Stimulated activated CD4-positive, alpha-beta T cell treated with anti-CD3 and anti-CD28 coated beads, Interleukin-12 subunit alpha, Interleukin-12 subunit beta, amount 100 ng/mL, for 48 hours (primary cell): ENCODE data around the gene SNRNP25.
"Not testable (repeated sequence)": the region's sequence is repeated elsewhere in the genome, so short reads cannot be mapped to it uniquely, and the experiment has no call there.

Source experiments
- DNase-seq, 3 donors: peaks; one replicate each; pipeline ENCODE4 v3.0.0-alpha.2; 2020; ENCODE audit warnings: low read depth in 2 of 3, low spot score in 1 of 3

Gene SNRNP25

GRCh38 chr16:53346-54236, at the start of gene SNRNP25, which contains the start of gene POLR3K:
TSS of gene SNRNP25 (plus strand) at chr16:53828. CDS start at chr16:54017, 189 bp downstream.
TSS of gene POLR3K (minus strand) at chr16:53608. CDS start at chr16:53586, 22 bp downstream.
- DNase-seq = peak; percentile 87 to 99 (median 98)

GRCh38 chr16:9903-10665, 43.5 kb upstream of the SNRNP25 start:
- no peak for DNase-seq

GRCh38 chr16:10772-11171, 42.9 kb upstream of the SNRNP25 start:
- DNase-seq = peak; percentile 73 to 94 (median 83)

- not testable (repeated sequence) for DNase-seq
These were observed 36.4 kb upstream of the SNRNP25 start for GRCh38 chr16:17062-17765.

GRCh38 chr16:20886-21285, 32.7 kb upstream of the SNRNP25 start:
- not testable (repeated sequence) for DNase-seq

- DNase-seq = not testable (repeated sequence)
These were observed 29.5 kb upstream of the SNRNP25 start for GRCh38 chr16:24151-24550.

GRCh38 chr16:25926-26348, 27.7 kb upstream of the SNRNP25 start:
- DNase-seq = not testable (repeated sequence)

- DNase-seq = not testable (repeated sequence)
These were observed 23.0 kb upstream of the SNRNP25 start for GRCh38 chr16:30627-31026.

GRCh38 chr16:33154-33876, 20.3 kb upstream of the SNRNP25 start:
- DNase-seq = not testable (repeated sequence)

GRCh38 chr16:33877-34647, 19.6 kb upstream of the SNRNP25 start:
- DNase-seq = no peak

- no peak for DNase-seq
These were observed 19.0 kb upstream of the SNRNP25 start for GRCh38 chr16:34648-34987.

- DNase-seq = no peak
These were observed 18.5 kb upstream of the SNRNP25 start for GRCh38 chr16:35011-35677.

- DNase-seq = no peak
These were observed 17.8 kb upstream of the SNRNP25 start for GRCh38 chr16:35678-36305.

- DNase-seq = no peak
These were observed 17.2 kb upstream of the SNRNP25 start for GRCh38 chr16:36336-36984.

- DNase-seq = no peak
These were observed 16.1 kb upstream of the SNRNP25 start for GRCh38 chr16:37511-37910.

GRCh38 chr16:38206-38605, 15.4 kb upstream of the SNRNP25 start:
- not testable (repeated sequence) for DNase-seq

GRCh38 chr16:38941-39892, 14.4 kb upstream of the SNRNP25 start:
- DNase-seq = peak in 1 of 3 donors; percentile 25
